ENCODE measurements around the gene ZNF135. TPM values are rescaled to one million over a fixed set of nuclear protein-coding genes. Genes with fewer than 3 reads are reported as not detected.

Gene ZNF135
- total RNA-seq, 1 donor from 2014 or later: 6.3 TPM

- Mint-ChIP-seq H3K4me1 (no peaks in the 10 kb centered on the region), H3K9me3 (peaks cover 13% of the 10 kb centered on the region), H3K4me3 (no peak overlapping the region), H3K27me3 (ENCODE audit: low read depth) (no peaks in the 10 kb centered on the region), H3K36me3 (ENCODE audit: low read depth) (peaks cover 16% of the 10 kb centered on the region), H3K27ac (ENCODE audit: unreplicated experiment) (no peak overlapping the region)
- DNase-seq (ENCODE audit: low read depth, low spot score): no peak
- TF ChIP-seq CTCF (conservative IDR thresholded peaks at IDR 0.05): no peak
These were observed 39.0 kb upstream of the ZNF135 start for GRCh38 chr19:58020129-58020528.

DNA sequence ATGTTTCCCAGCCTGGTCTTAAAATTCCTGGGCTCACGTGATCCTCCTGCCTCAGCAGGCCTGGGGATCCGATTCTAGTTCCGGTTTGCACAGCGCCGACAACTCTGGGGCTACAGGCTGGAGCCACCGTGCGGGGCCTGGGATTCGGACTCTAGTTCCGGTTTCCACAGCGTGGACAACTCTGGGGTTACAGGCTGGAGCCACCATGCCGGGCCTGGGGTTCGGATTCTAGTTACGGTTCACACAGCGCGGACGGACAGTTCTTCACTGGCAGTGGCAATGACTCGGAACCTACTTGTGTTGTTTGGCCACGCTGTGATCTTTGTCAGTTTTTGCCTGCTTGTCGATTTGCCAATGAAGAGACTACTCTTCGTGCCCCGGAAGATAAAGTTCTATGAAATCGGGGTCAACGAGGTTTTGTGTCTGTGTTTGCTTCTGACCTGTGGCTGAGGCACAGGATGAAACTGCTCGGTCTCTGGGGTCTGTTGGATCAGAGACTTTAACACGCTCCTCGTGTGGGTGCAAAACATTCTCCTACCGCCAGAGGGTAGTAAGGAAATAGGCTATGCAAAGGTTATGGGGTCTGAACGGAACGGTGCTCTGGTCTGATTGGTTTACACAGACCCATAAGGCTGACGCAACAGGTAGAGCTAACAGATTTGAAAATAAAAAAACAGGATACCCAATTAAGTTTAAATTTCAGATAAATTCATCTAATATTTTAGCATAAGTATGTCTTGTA, 37.4 kb upstream of the ZNF135 start:
- no peak overlapping the region for H3K4me3 Mint-ChIP-seq
- peak; percentile 59 for TF ChIP-seq CTCF (conservative IDR thresholded peaks at IDR 0.05)
- H3K27ac Mint-ChIP-seq (ENCODE audit: unreplicated experiment): no peak overlapping the region
- H3K27me3 Mint-ChIP-seq (ENCODE audit: low read depth): no peaks in the 10 kb centered on the region
- H3K9me3 Mint-ChIP-seq: peaks cover 9% of the 10 kb centered on the region
- peaks cover 10% of the 10 kb centered on the region for H3K36me3 Mint-ChIP-seq (ENCODE audit: low read depth)
- no peaks in the 10 kb centered on the region for H3K4me1 Mint-ChIP-seq
- DNase-seq (ENCODE audit: low read depth, low spot score): peak; percentile 29

DNA sequence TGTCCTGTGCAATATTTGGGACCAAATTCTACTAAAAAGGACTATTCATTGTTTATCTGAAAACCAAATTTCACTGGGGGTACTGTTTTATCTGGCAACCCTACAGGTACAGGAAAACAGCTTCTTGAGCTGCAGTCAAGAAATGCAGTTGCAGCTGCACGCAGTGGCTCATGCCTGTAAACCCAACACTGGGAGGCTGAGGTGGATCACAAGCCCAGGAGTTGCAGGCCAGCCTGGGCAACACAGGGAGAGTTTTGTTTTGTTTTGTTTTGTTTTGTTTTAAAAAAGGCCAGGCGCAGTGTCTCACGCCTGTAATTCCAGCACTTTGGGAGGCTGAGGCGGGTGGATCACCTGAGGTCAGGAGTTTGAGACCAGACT, 36.8 kb upstream of the ZNF135 start:
- Mint-ChIP-seq H3K27me3 (ENCODE audit: low read depth) (no peaks in the 10 kb centered on the region), H3K4me1 (no peaks in the 10 kb centered on the region), H3K27ac (ENCODE audit: unreplicated experiment) (no peak overlapping the region), H3K4me3 (no peak overlapping the region), H3K36me3 (ENCODE audit: low read depth) (peaks cover 10% of the 10 kb centered on the region), H3K9me3 (peaks cover 9% of the 10 kb centered on the region)
- DNase-seq (ENCODE audit: low read depth, low spot score): no peak
- TF ChIP-seq CTCF (conservative IDR thresholded peaks at IDR 0.05): no peak

GRCh38 chr19:58024661-58025060, 34.4 kb upstream of the ZNF135 start:
- no peak for DNase-seq (ENCODE audit: low read depth, low spot score)
- no peak for TF ChIP-seq CTCF (conservative IDR thresholded peaks at IDR 0.05)
- no peaks in the 10 kb centered on the region for H3K4me1 Mint-ChIP-seq

GRCh38 chr19:58033741-58034476, 25.2 kb upstream of the ZNF135 start, which contains the start of gene ZSCAN1:
ZSCAN1 (plus strand) TSS chr19:58034025; CDS start chr19:58037837, 3,812 bp downstream.
- peaks cover 2% of the 10 kb centered on the region for H3K27me3 Mint-ChIP-seq (ENCODE audit: low read depth)
- H3K4me1 Mint-ChIP-seq: peaks cover 13% of the 10 kb centered on the region
- H3K4me3 Mint-ChIP-seq: peak within 1 kb of the TSS; percentile 93
- H3K36me3 Mint-ChIP-seq (ENCODE audit: low read depth): peaks cover 19% of the 10 kb centered on the region
- TF ChIP-seq CTCF (conservative IDR thresholded peaks at IDR 0.05): no peak
- DNase-seq (ENCODE audit: low read depth, low spot score): peak; percentile 73
- H3K27ac Mint-ChIP-seq (ENCODE audit: unreplicated experiment): peak within 1 kb of the TSS; percentile 93
- H3K9me3 Mint-ChIP-seq: peaks cover 15% of the 10 kb centered on the region

More at GRCh38 chr19:58024661-58025060, 34.4 kb upstream of the ZNF135 start:
- Mint-ChIP-seq H3K9me3 (peaks cover 14% of the 10 kb centered on the region), H3K4me3 (no peak overlapping the region), H3K27me3 (ENCODE audit: low read depth) (peaks cover 2% of the 10 kb centered on the region), H3K36me3 (ENCODE audit: low read depth) (peaks cover 10% of the 10 kb centered on the region), H3K27ac (ENCODE audit: unreplicated experiment) (no peak overlapping the region)

Data from neural crest cell (in vitro differentiated cells).